H1 (cell line): Measurements from ENCODE around the gene CCDC116. TPM values are rescaled to one million over a fixed set of nuclear protein-coding genes. Genes with fewer than 3 reads are reported as not detected.

Source experiments
- CTCF ChIA-PET: fragments of 300-600 bp; sonication (Branson Sonifier 250); formaldehyde crosslinking; loops from one replicate; lab custom pipeline; 2021; ENCODE audit not compliant: partially characterized antibody; lab: Charles Lee
- POLR2A ChIA-PET: fragments of 300-600 bp; sonication (Branson Sonifier 250); formaldehyde crosslinking; loops from one replicate; lab custom pipeline; 2021; ENCODE audit warnings: inconsistent platforms; ENCODE audit not compliant: partially characterized antibody; lab: Charles Lee
- DNase-seq, 2 experiments: peaks; one replicate each; pipeline versions ENCODE4 v3.0.0 to v3.0.0-alpha.2; 2010 to 2022; ENCODE audit warnings: low spot score in 2 of 2, low read depth in 1 of 2, mixed read lengths in 1 of 2
- FAIRE-seq: peaks from 2 replicates; lab custom pipeline; 2011; peaks lifted over from hg19 to GRCh38; lab: Jason Lieb, UNC
- H2AFZ ChIP-seq: 2 replicates; pipeline ENCODE4 v1.8.1; 2012; ENCODE audit warnings: low read length, inconsistent platforms
- H2AK5ac ChIP-seq: 2 replicates; pipeline ENCODE4 v1.6.1; 2013; ENCODE audit warnings: low read depth, low read length
- H2BK120ac ChIP-seq: replicated peaks from 2 replicates; pipeline ENCODE3; 2013; ENCODE audit warnings: low read depth, low read length, inconsistent platforms
- H2BK12ac ChIP-seq: 2 replicates; pipeline ENCODE4 v1.6.1; 2013; ENCODE audit warnings: low read depth, low read length
- H2BK15ac ChIP-seq: 2 replicates; pipeline ENCODE4 v1.6.1; 2013; ENCODE audit warnings: low read length
- H2BK20ac ChIP-seq: 2 replicates; pipeline ENCODE4 v1.6.1; 2013; ENCODE audit warnings: low read length
- H2BK5ac ChIP-seq: 2 replicates; pipeline ENCODE4 v1.6.1; 2013; ENCODE audit warnings: low read depth, low read length
- H3K14ac ChIP-seq: 2 replicates; pipeline ENCODE4 v1.6.1; 2013; ENCODE audit warnings: inconsistent platforms; ENCODE audit not compliant: insufficient read length
- H3K18ac ChIP-seq: 2 replicates; pipeline ENCODE4 v1.6.1; 2013; ENCODE audit warnings: low read length; ENCODE audit errors: extremely low read depth
- H3K23ac ChIP-seq: 2 replicates; pipeline ENCODE4 v1.6.1; 2013; ENCODE audit warnings: inconsistent platforms; ENCODE audit not compliant: insufficient read length
- H3K23me2 ChIP-seq: 2 replicates; pipeline ENCODE4 v1.6.1; 2013; ENCODE audit warnings: low read depth, low read length
- H3K27ac ChIP-seq: 2 replicates; pipeline ENCODE4 v1.6.1; 2011; ENCODE audit warnings: low read depth, low read length, inconsistent platforms
- H3K27me3 ChIP-seq, 4 experiments: replicated peaks in 1 of 4; 1 replicate in 1 of 4; 2 replicates in 3 of 4; pipeline versions ENCODE4 v1.6.1 to v1.8.1; 2011 to 2013; ENCODE audit warnings: low read length in 3 of 4, mild to moderate bottlenecking in 3 of 4, inconsistent platforms in 2 of 4, mixed read lengths in 2 of 4, moderate library complexity in 1 of 4; ENCODE audit not compliant: control insufficient read depth in 3 of 4, insufficient read depth in 3 of 4; ENCODE audit errors: extremely low read depth in 1 of 4
- H3K36me3 ChIP-seq, 4 experiments: 2 replicates each; pipeline versions ENCODE4 v1.6.1 to v1.8.1; 2011 to 2013; ENCODE audit warnings: mild to moderate bottlenecking in 4 of 4, low read length in 3 of 4, moderate library complexity in 2 of 4, control low read depth in 1 of 4, inconsistent platforms in 1 of 4; ENCODE audit not compliant: insufficient read depth in 4 of 4, control insufficient read depth in 2 of 4
- H3K4ac ChIP-seq: replicated peaks from 2 replicates; pipeline ENCODE3; 2013; ENCODE audit warnings: low read length, low read depth, mixed read lengths, inconsistent platforms; ENCODE audit not compliant: insufficient read length
- H3K4me1 ChIP-seq, 4 experiments: replicated peaks in 1 of 4; 1 replicate in 1 of 4; 2 replicates in 3 of 4; pipeline versions ENCODE4 v1.6.1 to v1.8.1; 2011 to 2013; ENCODE audit warnings: low read length in 3 of 4, inconsistent platforms in 2 of 4, mixed read lengths in 1 of 4; ENCODE audit not compliant: insufficient read depth in 4 of 4, control insufficient read depth in 3 of 4
- H3K4me2 ChIP-seq, 2 experiments: 2 replicates each; pipeline versions ENCODE4 v1.6.1 to v1.8.1; 2011 to 2013; ENCODE audit warnings: low read depth in 2 of 2, low read length in 2 of 2, control low read depth in 1 of 2, inconsistent platforms in 1 of 2, mild to moderate bottlenecking in 1 of 2; ENCODE audit not compliant: insufficient read depth in 1 of 2
- H3K4me3 ChIP-seq, 4 experiments: fragments of 200-600, 300-600 bp in 1 of 4; sonication (generic), shearing (Covaris generic), sonication (Bioruptor Twin) in 1 of 4; 2 replicates each; pipeline versions ENCODE4 v1.5.1 to v1.8.1; 2011 to 2016; ENCODE audit warnings: low read length in 4 of 4, low read depth in 3 of 4, control low read depth in 2 of 4, inconsistent platforms in 2 of 4, mild to moderate bottlenecking in 2 of 4, mixed read lengths in 1 of 4, moderate library complexity in 1 of 4; ENCODE audit not compliant: insufficient read depth in 2 of 4; ENCODE audit errors: extremely low read depth in 1 of 4
- H3K56ac ChIP-seq: replicated peaks from 2 replicates; pipeline ENCODE3; 2013; ENCODE audit warnings: low read depth, mild to moderate bottlenecking, mixed read lengths, low read length, inconsistent platforms; ENCODE audit not compliant: insufficient read length
- H3K79me1 ChIP-seq: 2 replicates; pipeline ENCODE4 v1.6.1; 2013; ENCODE audit warnings: low read depth, low read length, control low read depth
- H3K79me2 ChIP-seq, 2 experiments: 2 replicates each; pipeline versions ENCODE4 v1.6.1 to v1.8.1; 2012 to 2013; ENCODE audit warnings: low read length in 2 of 2, mild to moderate bottlenecking in 2 of 2, inconsistent platforms in 1 of 2; ENCODE audit not compliant: insufficient read depth in 2 of 2, control insufficient read depth in 1 of 2
- H3K9ac ChIP-seq, 4 experiments: replicated peaks in 1 of 4; 1 replicate in 1 of 4; 2 replicates in 3 of 4; pipeline versions ENCODE4 v1.6.1 to v1.8.1; 2011 to 2013; ENCODE audit warnings: low read depth in 3 of 4, low read length in 3 of 4, control low read depth in 2 of 4, mild to moderate bottlenecking in 2 of 4, moderate library complexity in 2 of 4, inconsistent platforms in 1 of 4; ENCODE audit errors: extremely low read depth in 1 of 4
- H3K9me3 ChIP-seq, 2 experiments: 2 replicates each; pipeline versions ENCODE4 v1.6.1 to v1.8.1; 2012 to 2013; ENCODE audit warnings: mild to moderate bottlenecking in 2 of 2, moderate library complexity in 2 of 2, control low read depth in 1 of 2, inconsistent platforms in 1 of 2, low read depth in 1 of 2, low read length in 1 of 2, mixed read lengths in 1 of 2; ENCODE audit not compliant: insufficient read depth in 2 of 2
- H4K20me1 ChIP-seq, 2 experiments: replicated peaks in 1 of 2; 2 replicates each; pipeline versions ENCODE3 to v1.8.1; 2011 to 2013; ENCODE audit warnings: inconsistent platforms in 2 of 2, low read length in 2 of 2, mild to moderate bottlenecking in 1 of 2; ENCODE audit not compliant: insufficient read depth in 2 of 2, control insufficient read depth in 1 of 2
- H4K5ac ChIP-seq: 2 replicates; pipeline ENCODE4 v1.6.1; 2013; ENCODE audit warnings: low read length, low read depth, mixed read lengths, inconsistent platforms; ENCODE audit not compliant: insufficient read length
- H4K8ac ChIP-seq: 2 replicates; pipeline ENCODE4 v1.8.0; 2013; ENCODE audit warnings: mild to moderate bottlenecking, moderate library complexity, low read length, inconsistent platforms; ENCODE audit not compliant: insufficient read depth; ENCODE audit errors: extremely low read depth
- H4K91ac ChIP-seq: replicated peaks from 2 replicates; pipeline ENCODE3; 2013; ENCODE audit warnings: low read length, mixed read lengths, inconsistent platforms; ENCODE audit not compliant: insufficient read length
- ASH2L ChIP-seq: fragments of 200-600, 300-600 bp; sonication (generic); IDR thresholded peaks from one replicate; pipeline ENCODE4 v1.7.1; 2017; ENCODE audit warnings: low read length
- BRCA1 ChIP-seq: IDR thresholded peaks from 2 replicates; pipeline ENCODE4 v1.6.1; 2012; ENCODE audit warnings: low read depth, low read length, improper control_type of control experiment
- CEBPB ChIP-seq: IDR thresholded peaks from 2 replicates; pipeline ENCODE4 v1.6.1; 2012; ENCODE audit warnings: low read depth, low read length
- EGR1 ChIP-seq: IDR thresholded peaks from 2 replicates; pipeline ENCODE4 v1.6.1; 2011; ENCODE audit warnings: low read depth, low read length, borderline replicate concordance
- GTF2F1 ChIP-seq: IDR thresholded peaks from 2 replicates; pipeline ENCODE4 v1.6.1; 2012; ENCODE audit warnings: low read depth, low read length, improper control_type of control experiment, borderline replicate concordance
- JUN ChIP-seq: IDR thresholded peaks from 2 replicates; pipeline ENCODE4 v1.6.1; 2011; ENCODE audit warnings: low read depth, mild to moderate bottlenecking, improper control_type of control experiment, low read length
- KDM1A ChIP-seq: fragments of 200-600, 300-600 bp; sonication (generic); IDR thresholded peaks from 2 replicates; pipeline ENCODE4 v1.7.1; 2016; ENCODE audit warnings: mild to moderate bottlenecking, low read length, borderline replicate concordance
- SP1 ChIP-seq: IDR thresholded peaks from 2 replicates; pipeline ENCODE4 v1.6.1; 2011; ENCODE audit warnings: low read depth, low read length
- SRF ChIP-seq: IDR thresholded peaks from 2 replicates; pipeline ENCODE4 v1.6.1; 2011; ENCODE audit warnings: mild to moderate bottlenecking, low read depth, low read length, moderate library complexity
- TAF1 ChIP-seq: IDR thresholded peaks from 2 replicates; pipeline ENCODE4 v1.6.1; 2011; ENCODE audit warnings: mild to moderate bottlenecking, low read depth, low read length
- TEAD4 ChIP-seq: IDR thresholded peaks from 2 replicates; pipeline ENCODE4 v1.6.1; 2012; ENCODE audit warnings: low read depth, low read length, inconsistent platforms, mixed read lengths
- ZNF274 ChIP-seq: IDR thresholded peaks from 2 replicates; pipeline ENCODE4 v1.7.0; 2012; ENCODE audit warnings: low read length, borderline replicate concordance; ENCODE audit errors: extremely low read depth
- WGBS, 2 experiments: shearing (Covaris generic) in 1 of 2; methylation state at CpG; one replicate each; pipeline versions ENCODE4 v1.1.6 to v1.1.7; 2013 to 2015; ENCODE audit warnings: low lambda C conversion rate in 2 of 2, mixed read lengths in 2 of 2, inconsistent platforms in 1 of 2, low coverage in 1 of 2, missing lambda C conversion rate in 1 of 2; ENCODE audit not compliant: insufficient replicate concordance in 2 of 2, insufficient coverage in 1 of 2, insufficient read length in 1 of 2; ENCODE audit errors: extremely low coverage in 1 of 2, missing lambda C conversion rate in 1 of 2; 5-methylcytosine and 5-hydroxymethylcytosine counted together
- polyA plus RNA-seq, 7 experiments: library from polyadenylated mRNA; depleted of rRNA in 3 of 7; stranded (reverse) in 5 of 7; unstranded in 2 of 7; fragments of >200 nt in 5 of 7; fragments of 200-250 nt in 2 of 7; gene quantifications; 1 replicate in 5 of 7; 2 replicates in 1 of 7; 4 replicates in 1 of 7; pipeline versions ENCODE4 v1.2.1 to v1.2.3, GENCODE V29; 2011 to 2013; ENCODE audit warnings: missing spikeins in 2 of 7, mixed read lengths in 2 of 7
- total RNA-seq: library from RNA; stranded (reverse); fragmentation: NEBNext Ultra II Directional; extraction: Animal tissue kit (Norgen Biotek cat#: 25700); gene quantifications from 2 replicates; pipeline ENCODE4 v1.2.1, GENCODE V29; 2021
- TF ChIP-seq, protein P1 (sequence below): IDR thresholded peaks from 2 replicates; pipeline ENCODE4 v1.6.1; 2012; ENCODE audit warnings: inconsistent platforms
- TF ChIP-seq, protein P2 (sequence below): IDR thresholded peaks from 2 replicates; pipeline ENCODE4 v1.6.1; 2012; ENCODE audit warnings: low read length, inconsistent platforms

Gene CCDC116
- total and polyA plus RNA-seq, 2 of the 8 experiments (the other 6 are each of a cell fraction or from before 2014, with no cell fraction given), result 0.08 TPM; not detected in 1

DNA sequence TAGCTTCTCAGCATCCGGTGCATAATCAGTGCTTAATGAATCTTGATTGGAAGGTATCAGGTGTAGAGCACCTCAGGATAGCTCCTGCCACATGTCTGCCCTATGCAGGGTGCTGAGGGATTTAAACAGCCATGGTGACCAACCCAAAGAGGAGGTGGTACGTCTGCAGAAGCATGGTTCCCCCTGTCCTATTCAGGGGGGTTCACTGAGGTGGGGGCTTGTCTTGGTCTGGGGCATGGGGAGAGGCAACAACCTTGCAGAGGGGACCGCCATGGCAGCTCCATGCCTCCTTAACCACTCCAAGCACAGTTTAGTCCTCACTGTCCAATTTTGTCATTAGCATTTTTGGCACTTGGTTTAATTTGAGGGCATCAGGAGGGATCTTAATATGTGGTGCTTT lies 40.1 kb upstream of the CCDC116 start:
- no peak overlapping the region for H2BK15ac ChIP-seq
- H3K4me1 ChIP-seq, result no peaks in the 10 kb centered on the region
- H3K23ac ChIP-seq, result no peak overlapping the region
- H3K79me1 ChIP-seq, result peaks cover 23% of the 10 kb centered on the region
- no peak overlapping the region for H4K91ac ChIP-seq
- H2BK20ac ChIP-seq, result no peak overlapping the region
- no peak overlapping the region for H2BK12ac ChIP-seq
- no peak overlapping the region for H3K56ac ChIP-seq
- CTCF ChIA-PET, result interaction anchor here (0.9 to 5.1 kb wide), 12 partner anchors 8 to 54 kb away, joined by 3 to 29 read pairs (median 14); partner anchors contain the start of gene SDF2L1
- H2AK5ac ChIP-seq, result no peak overlapping the region
- no peak overlapping the region for H3K4ac ChIP-seq
- H2BK120ac ChIP-seq, result no peak overlapping the region
- H3K23me2 ChIP-seq, result no peaks in the 10 kb centered on the region
- TF ChIP-seq, protein P1, sequence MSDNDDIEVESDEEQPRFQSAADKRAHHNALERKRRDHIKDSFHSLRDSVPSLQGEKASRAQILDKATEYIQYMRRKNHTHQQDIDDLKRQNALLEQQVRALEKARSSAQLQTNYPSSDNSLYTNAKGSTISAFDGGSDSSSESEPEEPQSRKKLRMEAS, result no peak
- TF ChIP-seq SRF (no peak), GTF2F1 (no peak), JUN (no peak), KDM1A (no peak), ASH2L (no peak), BRCA1 (no peak), SP1 (no peak), EGR1 (no peak), TEAD4 (no peak), TAF1 (no peak), CEBPB (no peak), ZNF274 (no peak)
- TF ChIP-seq, protein P2, sequence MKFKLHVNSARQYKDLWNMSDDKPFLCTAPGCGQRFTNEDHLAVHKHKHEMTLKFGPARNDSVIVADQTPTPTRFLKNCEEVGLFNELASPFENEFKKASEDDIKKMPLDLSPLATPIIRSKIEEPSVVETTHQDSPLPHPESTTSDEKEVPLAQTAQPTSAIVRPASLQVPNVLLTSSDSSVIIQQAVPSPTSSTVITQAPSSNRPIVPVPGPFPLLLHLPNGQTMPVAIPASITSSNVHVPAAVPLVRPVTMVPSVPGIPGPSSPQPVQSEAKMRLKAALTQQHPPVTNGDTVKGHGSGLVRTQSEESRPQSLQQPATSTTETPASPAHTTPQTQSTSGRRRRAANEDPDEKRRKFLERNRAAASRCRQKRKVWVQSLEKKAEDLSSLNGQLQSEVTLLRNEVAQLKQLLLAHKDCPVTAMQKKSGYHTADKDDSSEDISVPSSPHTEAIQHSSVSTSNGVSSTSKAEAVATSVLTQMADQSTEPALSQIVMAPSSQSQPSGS, result no peak
- no peak overlapping the region for H3K27ac ChIP-seq
- H4K20me1 ChIP-seq, result peaks cover 43 to 53% of the 10 kb centered on the region in 2 experiments
- H3K27me3 ChIP-seq, result no peaks in the 10 kb centered on the region
- H2BK5ac ChIP-seq, result no peak overlapping the region
- peaks cover 3 to 94% of the 10 kb centered on the region in 2 experiments for H3K79me2 ChIP-seq
- H3K14ac ChIP-seq, result no peak overlapping the region
- peaks cover 6 to 29% (median 19%) of the 10 kb centered on the region in 4 experiments for H3K36me3 ChIP-seq
- DNase-seq (no peak), FAIRE-seq (no peak)
- H3K4me2 ChIP-seq, result no peak overlapping the region
- no peak overlapping the region for H3K9ac ChIP-seq
- H4K8ac ChIP-seq, result no peak overlapping the region
- POLR2A ChIA-PET, result interaction anchor here (1.5 to 1.7 kb wide), 2 partner anchors 18 to 35 kb away, joined by 4 to 5 read pairs; no protein-coding TSS in a partner anchor
- H3K18ac ChIP-seq, result no peak overlapping the region
- WGBS, 2 experiments, result 98% methylated on average over 3 of the region's 3 CpGs; no CpG with 5 or more reads in 1 of the 2 experiments
- H3K9me3 ChIP-seq, result no peaks in the 10 kb centered on the region
- H2AFZ ChIP-seq, result no peak overlapping the region
- H4K5ac ChIP-seq, result no peak overlapping the region
- H3K4me3 ChIP-seq, result no peak overlapping the region
